Prostate gland (tissue), 2 donors: ENCODE measurements around the gene HIPK1.

Experiments
- CTCF ChIP-seq, 4 experiments: fragments of 200-600 bp in 2 of 4; fragments of 450-650 bp in 2 of 4; sonication (generic) in 2 of 4; IDR thresholded peaks; 1 replicate in 3 of 4; 2 replicates in 1 of 4; pipeline ENCODE4 v1.5.1; 2016 to 2019; ENCODE audit warnings: antibody characterized with exemption in 4 of 4, mild to moderate bottlenecking in 2 of 4, moderate library complexity in 2 of 4
- POLR2A ChIP-seq: fragments of 450-650 bp; IDR thresholded peaks from one replicate; pipeline ENCODE4 v1.6.1; 2016; ENCODE audit warnings: antibody characterized with exemption, mild to moderate bottlenecking

DNA sequence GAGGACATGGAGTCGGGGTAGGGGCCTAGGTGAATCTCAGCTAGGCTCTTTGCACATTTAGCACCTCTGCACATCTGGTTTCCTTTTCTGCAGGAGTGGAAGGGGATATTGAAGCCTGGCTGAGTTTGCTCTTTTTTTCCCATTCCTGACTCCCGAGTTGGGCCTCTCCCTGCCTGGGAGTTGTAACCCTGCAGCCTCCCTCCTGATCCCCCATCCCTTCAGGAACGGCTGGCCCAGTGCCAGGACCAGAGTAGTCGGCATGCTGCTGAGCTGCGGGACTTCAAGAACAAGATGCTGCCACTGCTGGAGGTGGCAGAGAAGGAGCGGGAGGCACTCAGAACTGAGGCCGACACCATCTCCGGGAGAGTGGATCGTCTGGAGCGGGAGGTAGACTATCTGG lies 51.0 kb downstream of the HIPK1 start:
- no peak for TF ChIP-seq CTCF (IDR thresholded peaks at IDR 0.05)
- no peak for TF ChIP-seq POLR2A
